ENCODE results near the gene MDGA2.
"Not testable (repeated sequence)": the region's sequence is repeated elsewhere in the genome, so short reads cannot be mapped to it uniquely, and the experiment has no call there.

The MDGA2 gene

DNA sequence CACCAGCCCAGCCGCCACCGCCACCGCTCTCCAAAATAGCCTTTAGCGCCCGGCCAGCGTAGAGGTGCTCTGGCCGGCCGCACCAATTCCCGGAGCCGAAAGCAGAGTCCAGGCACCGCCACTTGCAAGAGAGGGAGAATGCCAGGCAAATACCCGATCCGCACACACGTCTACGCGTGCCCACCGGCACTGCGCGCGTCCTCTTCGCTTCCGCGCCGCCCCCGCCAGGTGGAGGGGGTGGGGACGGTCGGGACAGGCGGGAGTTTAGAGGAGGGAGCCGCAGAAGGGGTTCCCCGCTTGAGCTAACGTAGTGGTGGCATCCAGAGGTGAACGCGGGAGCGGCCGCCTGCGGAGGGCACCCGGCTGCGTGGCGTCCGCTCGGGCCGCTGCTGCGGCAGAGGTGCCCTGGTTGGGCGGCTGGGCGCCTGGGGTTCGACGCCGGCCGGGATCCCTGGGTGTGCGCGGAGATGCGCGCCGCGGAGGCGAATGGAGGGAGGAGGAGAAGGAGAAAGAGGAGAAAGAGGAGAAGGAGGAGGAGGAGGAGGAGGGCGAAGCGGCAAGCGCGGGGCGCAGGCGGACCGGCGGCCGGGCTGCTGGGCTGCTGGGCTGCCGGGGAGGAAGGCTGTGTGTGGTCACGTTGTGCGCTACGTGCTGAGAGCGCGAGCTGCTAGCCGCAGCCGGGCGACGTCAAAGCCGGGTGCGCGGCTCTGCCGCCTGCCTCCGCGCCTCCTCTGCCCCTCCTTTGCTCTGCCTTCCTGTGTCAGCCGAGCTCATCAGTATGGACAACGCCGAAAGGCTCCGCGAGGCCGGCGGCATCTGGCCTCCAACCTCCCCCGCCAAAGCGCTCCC, at the start of gene MDGA2:
Gene MDGA2 (minus strand): TSS at position 140 of the 849 bp plus-strand sequence.
- no peak for DNase-seq

DNA sequence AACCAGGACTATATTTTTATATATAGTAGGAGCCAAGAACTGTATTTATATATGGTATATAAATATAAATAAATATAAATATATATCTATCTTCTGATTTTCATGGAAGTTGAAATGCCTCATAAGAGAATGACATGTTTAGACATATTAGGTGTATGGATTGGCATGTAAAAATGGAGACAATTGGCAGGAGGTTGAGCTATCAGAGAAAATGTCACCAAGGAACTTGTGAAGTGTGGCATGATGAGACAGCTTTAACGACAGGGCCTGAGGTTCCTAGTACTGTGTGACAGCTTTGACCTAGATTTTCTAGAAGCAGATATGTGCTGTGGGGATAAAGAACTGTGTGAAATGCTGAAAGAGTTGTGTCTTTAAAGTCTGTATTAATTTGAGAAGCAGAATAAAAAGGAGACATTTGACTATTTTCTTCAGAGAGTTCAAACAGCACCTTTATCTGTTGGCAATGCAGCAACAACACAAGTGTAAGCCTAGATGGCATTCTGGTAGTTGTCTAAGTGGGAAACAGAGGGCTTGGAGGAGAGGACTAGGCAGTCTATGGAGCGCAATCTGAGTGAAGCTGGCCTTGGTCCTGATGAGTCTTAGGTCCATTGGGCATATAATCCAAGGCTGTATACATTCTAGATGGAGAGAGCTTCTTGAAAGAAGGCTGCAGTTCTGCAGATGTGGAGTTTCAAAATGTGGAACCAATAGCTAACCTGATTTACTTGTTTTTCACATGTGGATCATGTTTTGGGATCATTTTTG, 47.7 kb upstream of the MDGA2 start:
- DNase-seq = no peak

DNA sequence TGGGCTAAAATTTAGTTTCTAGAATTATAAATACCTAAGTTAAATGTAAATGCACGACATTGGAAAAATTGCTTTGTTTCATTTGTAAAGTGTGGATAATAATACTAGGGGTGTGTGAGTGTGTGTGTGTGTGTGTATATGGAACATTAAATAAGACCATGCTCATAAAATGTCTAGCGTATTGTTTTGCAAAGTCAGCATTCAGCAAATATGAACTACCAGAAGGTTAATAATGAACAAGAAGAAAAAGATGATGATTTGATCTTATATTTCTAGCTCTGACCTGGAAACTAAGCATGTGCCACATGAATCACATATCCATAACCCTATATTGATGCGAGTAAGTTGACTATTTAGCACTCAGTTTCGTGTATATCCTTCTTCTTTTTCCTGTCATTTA, 44.9 kb upstream of the MDGA2 start:
- DNase-seq = no peak

DNA sequence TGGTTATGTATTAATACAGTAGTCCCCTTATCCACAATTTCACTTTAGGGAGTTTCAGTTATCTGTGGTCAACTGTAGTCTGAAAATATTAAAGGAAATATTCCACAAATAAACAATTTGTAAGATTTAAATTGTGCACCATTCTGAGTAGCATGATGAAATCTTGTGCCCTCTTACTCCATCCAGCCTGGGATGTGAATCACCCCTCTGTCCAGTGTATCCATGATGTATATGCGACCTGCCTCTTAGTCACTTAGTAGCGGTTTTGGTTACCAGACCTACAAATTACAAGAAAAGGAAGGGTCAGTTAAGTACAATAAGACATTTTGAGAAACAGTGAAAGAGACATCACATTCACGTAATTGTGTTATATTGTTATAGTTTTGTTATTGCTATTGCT, 39.9 kb upstream of the MDGA2 start:
- DNase-seq = no peak

DNA sequence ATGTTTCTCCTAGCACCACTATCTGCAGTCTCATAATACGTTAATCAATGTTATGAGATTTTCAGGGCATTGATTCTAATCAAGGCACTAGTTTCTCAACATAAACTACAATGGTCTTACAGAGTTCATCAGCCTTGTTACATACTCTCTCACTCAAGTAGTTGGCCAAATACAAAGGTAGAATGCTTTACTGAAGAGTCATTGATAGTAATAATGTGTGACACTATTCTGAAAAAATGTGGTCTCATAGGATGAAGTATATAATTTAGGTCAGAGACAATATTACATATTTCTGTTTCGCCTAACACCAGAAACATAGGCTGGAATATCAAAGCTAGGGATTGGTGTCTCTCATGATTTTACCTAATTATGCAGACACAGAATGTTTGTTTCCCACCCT, 35.2 kb upstream of the MDGA2 start:
- DNase-seq = no peak

DNA sequence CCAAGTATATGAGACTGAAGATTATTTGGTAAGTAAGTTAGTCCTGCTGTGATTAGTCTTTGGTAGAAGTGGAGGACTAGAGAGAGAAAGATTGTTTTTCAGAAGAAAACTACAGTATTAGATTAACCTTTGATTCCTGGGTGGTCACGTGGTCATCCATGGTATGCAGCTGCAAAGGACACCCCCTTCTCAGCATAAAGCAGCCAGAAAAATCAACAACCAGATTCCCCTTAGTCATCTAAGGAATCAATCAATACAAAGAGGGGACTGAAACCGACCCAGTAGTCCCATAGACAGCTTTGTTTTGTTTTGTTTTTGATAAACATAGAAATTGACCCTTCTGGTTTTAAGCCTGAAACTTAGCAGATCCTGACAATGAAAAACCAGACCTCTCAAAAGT, 30.3 kb upstream of the MDGA2 start:
- DNase-seq = no peak

DNA sequence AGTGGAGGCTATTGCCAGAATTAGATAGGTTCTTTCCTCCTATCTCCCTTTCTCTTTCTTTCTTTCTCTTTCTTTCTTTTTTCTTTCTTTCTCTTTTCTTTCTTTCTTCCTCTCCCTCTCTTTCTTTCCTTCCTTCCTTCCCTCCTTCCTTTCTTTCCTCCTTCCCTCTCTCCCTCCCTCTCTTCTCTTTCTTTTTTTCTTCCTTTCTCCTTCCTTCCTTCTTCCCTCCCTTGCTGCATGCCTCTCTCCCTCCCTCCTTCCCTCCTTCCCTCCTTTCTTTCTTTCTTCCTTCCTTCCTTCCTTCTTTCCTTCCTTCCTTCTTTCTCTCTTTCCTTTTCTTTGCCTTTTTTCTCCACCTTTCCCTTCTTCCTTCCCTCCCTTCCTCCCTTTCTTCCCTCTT, 16.4 kb upstream of the MDGA2 start:
- no peak for DNase-seq

DNA sequence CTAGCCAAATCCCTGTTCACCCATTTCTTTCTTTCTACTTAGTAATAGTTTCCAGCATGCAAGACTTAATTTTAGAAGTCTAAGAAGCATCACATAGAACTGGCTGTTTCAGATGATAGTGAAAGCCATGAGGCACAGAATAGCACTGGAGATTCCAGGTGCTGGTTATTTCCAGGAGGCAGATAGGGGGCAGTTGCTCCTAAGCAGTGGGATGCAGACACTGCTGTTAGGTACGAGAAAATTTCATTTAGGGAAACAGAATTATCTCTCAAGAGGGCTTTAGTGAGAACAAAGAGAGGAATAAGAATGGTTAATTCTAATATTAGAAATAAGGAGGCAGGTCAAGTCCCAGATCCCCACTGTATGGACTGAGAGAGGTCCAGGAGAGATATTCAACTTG, 3.6 kb upstream of the MDGA2 start:
- no peak for DNase-seq

DNA sequence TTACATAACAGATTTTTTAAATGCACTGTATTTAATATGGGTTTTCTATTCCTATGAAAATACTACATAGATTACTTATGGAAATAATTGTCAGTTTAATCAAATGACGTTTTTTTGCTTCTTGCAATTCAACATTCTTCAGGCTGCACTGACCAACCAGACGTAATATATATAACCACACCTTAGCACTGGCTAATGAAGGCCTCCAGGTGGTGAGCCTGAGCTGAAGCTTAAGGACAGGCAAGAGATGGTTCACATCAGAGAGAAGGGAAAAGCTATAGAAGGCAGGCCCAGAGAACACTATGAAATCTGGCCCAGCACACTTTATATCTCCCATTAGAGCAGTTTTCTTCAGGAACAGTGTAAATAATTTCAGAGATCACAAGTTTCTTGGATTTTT, 2.8 kb upstream of the MDGA2 start:
- no peak for DNase-seq

DNA sequence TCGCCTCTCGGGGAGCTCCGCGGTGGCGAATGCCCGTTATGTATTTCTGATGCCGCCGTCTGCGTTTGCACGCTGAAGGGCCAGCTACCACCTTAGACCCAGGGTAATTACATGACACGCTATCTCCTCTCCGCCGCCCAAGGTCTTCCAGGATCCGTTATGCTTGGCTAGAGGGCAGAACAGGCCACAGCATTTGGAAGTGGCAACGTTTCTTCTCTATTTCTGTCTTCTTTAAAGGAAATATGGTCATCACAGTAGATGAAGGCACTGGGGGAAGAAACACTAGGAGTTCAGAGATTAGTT, 861 bp upstream of the MDGA2 start:
- DNase-seq = no peak

DNA sequence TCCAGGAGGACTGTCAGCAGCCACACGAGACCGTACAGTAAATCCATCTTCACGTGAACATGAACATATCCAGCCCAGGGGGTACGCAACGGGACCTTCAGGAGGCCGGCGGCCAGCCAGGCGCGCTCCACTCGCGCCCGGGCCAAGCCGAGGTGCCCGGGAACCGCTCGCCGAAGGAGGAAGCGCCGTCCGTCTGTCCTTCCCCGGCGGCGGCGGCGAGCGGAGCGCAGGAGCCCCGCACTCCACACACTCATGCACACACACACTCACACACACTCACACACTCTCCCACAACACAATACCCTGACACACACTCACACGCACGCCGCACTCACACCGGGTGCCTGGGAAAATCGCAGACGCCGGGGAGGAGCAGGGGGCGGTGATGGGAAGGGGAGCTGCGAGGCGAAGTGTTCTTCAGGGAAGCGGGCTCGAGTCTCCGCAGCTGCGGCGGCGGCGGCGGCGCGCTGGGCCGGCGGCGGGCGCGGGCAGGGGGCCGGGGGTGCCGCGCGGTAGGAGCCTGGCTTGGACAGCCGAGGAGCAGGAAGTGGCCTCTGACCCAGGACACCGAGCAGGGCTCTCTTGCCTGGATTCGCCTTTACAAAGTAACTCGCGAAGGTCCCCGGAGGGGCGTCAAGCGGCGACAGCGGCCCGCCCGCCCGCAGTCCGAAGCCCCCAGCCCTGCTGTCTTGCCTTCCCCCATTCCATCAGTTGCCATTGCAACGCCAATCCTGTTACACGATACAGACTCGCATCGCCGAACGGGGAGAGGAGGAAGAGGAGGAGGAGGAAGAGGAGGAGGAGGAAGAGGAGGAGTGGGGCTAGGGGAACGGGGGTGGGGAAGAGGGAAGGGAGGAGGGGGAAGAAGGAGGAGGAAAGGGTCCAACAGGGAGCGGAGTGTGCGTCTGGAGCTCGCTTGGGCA, 601 bp downstream of the MDGA2 start:
- no peak for DNase-seq

DNA sequence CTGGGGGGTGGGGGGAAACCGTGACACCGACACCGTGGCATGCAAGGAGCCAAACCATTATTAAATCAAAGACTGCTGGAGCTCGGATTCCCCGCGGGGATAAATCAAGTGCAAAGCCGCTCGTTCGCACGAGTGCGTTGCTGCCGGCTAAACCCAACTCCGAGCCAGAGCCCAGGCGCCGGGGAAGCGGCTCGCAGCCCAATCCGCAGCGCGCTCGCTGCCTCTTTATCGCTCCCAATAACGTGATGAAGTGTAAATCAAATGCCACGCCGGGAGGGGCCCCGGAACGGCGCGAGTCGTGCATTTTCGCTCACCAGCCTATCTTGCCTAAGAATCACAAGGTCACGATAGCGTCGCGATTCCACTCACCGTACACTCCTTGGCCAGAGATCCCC, 1.3 kb downstream of the MDGA2 start:
- DNase-seq = no peak

DNA sequence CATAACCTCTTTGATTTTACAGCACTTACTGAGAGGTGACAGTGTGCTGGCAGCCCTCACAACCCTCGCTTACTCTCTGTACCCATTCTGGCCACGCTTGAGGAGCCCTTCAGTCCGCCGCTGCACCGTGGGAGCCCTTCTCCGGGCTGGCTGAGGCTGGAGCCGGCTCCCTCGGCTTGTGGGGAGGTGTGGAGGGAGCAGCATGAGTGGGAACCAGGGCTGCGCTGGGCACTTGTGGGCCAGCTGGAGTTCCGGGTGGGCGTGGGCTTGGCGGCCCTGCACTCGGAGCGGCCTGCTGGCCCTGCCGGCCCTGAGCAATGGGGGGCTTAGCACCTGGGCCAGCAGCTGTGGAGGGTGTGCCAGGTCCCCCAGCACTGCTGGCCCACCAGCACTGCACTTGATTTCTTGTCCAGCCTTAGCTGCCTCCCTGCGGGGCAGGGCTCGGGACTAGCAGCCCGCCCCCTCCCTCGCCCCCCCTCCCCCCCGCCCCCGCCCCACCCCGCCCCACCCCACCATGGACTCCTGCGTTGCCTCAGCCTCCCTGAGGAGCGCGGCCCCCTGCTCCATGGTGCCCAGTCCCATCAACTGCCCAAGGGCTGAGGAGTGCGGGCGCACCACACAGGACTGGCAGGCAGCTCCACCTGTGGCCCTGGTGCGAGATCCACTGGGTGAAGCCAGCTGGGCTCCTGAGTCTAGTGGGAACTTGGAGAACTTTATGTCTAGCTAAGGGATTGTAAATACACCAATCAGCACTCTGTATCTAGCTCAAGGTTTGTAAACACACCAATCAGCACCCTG, 9.9 kb downstream of the MDGA2 start:
- no peak for DNase-seq

DNA sequence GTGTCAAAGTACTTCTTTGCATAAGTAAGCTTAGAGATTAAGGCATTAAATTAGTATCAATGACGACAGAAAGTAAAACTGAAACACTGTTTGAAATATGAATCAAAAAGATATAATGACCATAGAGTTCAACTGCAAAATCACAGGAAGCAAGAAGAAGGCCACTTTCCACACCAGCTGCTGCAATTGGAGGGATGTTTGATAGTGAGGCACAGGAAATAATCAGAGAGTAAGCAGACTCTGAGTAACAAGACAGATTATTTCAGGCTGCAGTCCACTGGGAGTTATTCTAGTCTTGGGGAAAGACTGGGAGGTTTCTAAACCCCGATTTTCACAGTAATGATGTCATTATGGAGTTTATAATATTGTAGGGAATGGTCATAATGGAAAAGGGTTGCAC, 12.9 kb downstream of the MDGA2 start:
- no peak for DNase-seq

DNA sequence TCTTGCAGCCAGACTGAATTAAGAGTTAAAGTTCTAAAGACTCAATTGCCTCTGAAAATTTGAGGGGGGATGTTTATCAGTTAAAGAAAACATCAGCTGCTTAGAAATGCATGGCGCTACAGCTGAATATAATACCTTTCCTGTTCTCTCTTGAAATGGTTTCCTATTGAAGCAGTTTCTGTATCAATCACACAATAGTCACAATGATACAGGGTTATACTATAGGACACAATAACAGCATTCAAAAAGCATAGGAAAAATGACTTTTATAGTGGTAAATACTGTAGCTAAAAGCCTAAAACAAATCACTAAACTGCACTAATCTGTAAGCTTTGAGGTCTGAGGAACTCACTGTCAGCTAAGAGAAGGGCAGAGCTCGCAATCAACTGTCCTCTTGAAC, 15.2 kb downstream of the MDGA2 start:
- DNase-seq = no peak

DNA sequence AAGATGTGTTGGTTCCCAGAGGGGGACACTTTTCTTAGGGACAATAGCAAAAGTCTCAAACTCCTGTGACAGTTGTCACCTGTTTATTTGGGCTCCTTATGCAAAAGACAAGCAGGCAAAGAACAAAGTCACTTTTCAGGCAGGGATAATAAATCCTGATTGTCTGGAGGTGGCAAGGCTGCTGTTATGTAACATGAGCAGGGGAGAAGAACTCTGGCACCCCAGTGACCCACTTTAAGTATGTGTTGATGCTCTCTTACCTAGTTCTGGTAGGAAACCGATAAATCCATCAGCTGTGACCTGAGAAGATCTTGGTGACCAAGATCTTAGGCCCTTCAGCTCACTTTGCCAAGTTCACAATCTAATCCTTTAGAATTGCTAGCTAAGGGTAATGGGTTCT, 17.4 kb downstream of the MDGA2 start:
- no peak for DNase-seq

DNA sequence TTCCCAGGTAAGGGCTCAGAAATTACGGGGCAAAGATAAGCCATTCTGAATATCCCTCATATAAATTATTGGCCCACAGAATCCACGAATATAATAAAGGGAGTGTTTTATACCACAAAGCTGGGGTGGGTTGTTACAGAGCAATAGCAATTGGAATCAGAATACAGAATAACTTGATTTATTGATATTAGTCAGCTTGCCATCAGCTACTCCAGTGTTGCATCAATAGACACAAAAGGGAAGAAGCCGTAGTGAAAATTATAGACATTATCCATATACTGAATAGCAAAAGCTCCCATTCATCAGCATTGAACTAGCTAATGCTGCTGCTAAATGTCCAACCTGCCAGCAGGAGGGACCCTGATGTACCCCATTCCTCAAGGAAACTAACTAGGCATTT, 18.3 kb downstream of the MDGA2 start:
- no peak for DNase-seq

DNA sequence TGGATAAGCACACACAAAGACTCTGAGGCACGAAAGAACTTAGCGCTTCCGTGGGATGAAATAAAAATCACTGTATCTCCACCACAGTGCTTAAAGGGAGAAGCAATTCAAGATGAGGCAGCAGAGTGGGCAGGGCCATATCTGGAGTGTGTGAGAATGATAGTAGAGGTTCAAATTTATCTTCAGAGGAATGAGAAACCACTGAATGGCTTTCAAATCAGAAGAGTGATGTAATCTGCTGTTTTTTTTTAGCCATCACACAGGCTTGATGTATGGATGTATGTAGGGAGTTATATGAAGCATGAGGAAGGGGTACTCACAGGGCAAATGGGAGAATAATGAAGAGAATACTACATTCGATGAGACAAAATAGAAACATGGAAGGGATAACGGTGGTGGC, 24.1 kb downstream of the MDGA2 start:
- no peak for DNase-seq

DNA sequence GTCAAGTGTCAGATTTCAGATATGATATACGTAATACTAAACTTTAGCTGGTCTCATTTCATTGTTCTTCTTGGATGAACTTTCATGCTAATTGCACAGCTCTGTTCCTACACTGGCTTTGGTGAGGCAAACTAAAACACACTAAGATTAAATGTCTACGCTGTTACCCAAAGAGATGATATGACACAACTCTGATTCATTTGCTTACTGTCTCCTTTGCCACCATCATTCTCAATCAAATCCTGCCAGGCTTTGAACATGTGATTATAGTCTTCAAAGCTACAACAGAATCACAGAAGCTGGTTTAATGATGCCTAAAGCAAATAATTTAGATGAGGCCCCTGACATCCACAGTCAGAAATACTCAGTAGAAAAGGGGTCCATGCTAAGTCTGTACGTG, 37.7 kb downstream of the MDGA2 start:
- no peak for DNase-seq

DNA sequence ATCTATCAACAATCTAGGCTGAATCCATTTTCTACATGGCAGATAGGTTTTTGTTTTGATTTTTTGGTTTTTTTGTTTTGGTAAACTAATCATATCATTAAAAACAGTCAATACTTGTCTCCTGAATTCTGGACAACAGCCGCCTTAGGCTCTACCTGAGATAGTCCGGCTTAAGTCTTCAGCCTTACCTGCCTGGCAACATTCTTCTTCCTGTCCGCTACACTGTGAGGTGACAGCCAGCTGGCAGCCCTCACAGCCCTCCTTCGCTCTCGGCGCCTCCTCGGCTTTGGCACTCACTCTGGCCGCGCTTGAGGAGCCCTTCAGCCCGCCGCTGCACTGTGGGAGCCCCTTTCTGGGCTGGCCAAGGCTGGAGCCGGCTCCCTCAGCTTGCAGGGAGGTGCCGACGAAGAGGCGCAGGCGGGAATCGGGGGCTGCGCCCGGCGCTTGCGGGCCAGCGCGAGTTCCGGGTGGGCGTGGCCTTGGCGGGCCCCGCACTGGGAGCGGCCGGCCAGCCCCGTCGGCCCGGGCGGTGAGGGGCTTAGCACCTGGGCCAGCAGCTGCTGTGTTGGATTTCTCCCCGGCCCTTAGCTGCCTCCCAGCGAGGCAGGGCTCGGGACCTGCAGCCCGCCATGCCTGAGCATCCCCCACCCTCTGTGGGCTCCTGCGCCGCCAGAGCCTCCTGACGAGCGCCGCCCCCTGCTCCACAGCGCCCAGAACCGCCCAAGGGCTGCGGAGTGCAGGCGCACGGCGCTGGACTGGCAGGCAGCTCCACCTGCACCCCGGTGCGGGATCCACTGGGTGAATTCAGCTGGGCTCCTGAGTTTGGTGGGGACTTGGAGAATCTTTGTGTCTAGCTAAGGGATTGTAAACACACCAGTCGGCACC, 49.0 kb downstream of the MDGA2 start:
- no peak for DNase-seq

DNA sequence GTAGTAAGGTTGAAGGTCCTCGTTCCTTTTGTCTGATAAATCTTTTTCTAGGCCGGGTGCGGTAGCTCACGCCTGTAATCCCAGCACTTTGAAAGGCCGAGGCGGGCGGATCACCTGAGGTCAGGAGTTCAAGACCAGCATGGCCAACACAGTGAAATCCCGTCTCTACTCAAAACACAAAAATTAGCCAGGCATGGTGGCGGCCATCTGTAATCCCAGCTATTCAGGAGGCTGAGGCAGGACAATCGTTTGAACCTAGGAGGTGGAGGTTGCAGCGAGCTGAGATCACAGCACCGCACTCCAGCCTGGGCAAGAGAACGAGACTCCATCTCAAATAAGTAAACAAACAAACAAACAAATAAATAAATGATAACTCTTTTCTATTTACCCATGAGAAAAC, 51.3 kb downstream of the MDGA2 start:
- not testable (repeated sequence) for DNase-seq

DNA sequence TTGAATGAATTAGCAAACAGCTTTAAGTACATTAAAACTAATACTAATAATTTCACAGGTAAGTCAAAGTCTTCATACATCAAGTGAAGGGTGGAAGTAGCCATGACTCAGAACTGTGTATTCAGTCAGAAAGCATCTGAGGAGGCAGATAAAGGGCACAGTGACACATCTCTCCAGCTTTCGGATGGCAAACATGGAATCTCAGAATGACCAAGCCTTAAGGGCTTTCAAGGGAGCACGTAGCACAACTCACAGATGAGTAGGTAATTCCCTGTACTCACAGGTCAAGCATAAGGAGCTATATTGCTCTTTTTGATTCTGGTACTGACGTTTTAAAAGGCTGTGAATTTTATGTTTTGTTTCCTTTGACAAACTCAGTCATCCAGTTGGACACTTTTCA, 56.0 kb downstream of the MDGA2 start:
- DNase-seq = no peak

Measured in AML-193 (cell line).